ENCODE results near the gene TTLL7. TPM values are rescaled to one million over a fixed set of nuclear protein-coding genes. Genes with fewer than 3 reads are reported as not detected.

Gene TTLL7
- total RNA-seq, 2 donors from 2014 or later, result 4.1 to 5.0 TPM

- H3K9ac ChIP-seq (ENCODE audit: low read depth in 2 of 2, low read length in 2 of 2), result no peak overlapping the region
- H3K27me3 ChIP-seq, result no peaks in the 10 kb centered on the region
- intact Hi-C loops (cut with DNase I), result no loop called here
- H3K36me3 ChIP-seq, result no peaks in the 10 kb centered on the region
- H3K4me1 ChIP-seq, result no peaks in the 10 kb centered on the region
- H3K27ac ChIP-seq, result no peak overlapping the region
- no peak overlapping the region for H3K4me3 ChIP-seq
- no peaks in the 10 kb centered on the region for H3K9me3 ChIP-seq
- no peak for DNase-seq
- TF ChIP-seq CTCF (IDR thresholded peaks at IDR 0.05), result no peak
These were observed 182.1 kb downstream of the TTLL7 start for GRCh38 chr1:83816836-83817235.

GRCh38 chr1:83815330-83815729 is 183.6 kb downstream of the TTLL7 start:
- no peaks in the 10 kb centered on the region for H3K27me3 ChIP-seq
- no peaks in the 10 kb centered on the region for H3K36me3 ChIP-seq
- no peak for TF ChIP-seq CTCF (IDR thresholded peaks at IDR 0.05)
- intact Hi-C loops (cut with DNase I), result no loop called here
- no peaks in the 10 kb centered on the region for H3K4me1 ChIP-seq
- no peak overlapping the region for H3K27ac ChIP-seq
- H3K4me3 ChIP-seq, result no peak overlapping the region
- H3K9ac ChIP-seq (ENCODE audit: low read depth in 2 of 2, low read length in 2 of 2), result no peak overlapping the region
- DNase-seq, result no peak
- H3K9me3 ChIP-seq, result no peaks in the 10 kb centered on the region

Other genes starting within 250 kb of the TTLL7 start
- gene PRKACB, start 145.1 kb upstream of the TTLL7 start, total RNA-seq, result 100 to 1,000 TPM in 1 of 2 donors, 10 to 100 TPM in 1; 85.2 to 149 TPM

Data from colonic mucosa (tissue), 4 donors.